GM19193 (cell line): Measurements from ENCODE around the gene UGT1A7.

Experiments used
- POLR2A ChIP-seq: IDR thresholded peaks from 4 replicates; pipeline ENCODE4 v1.6.1; 2011; ENCODE audit not compliant: insufficient read depth, insufficient read length; ENCODE audit errors: extremely low read depth

Gene UGT1A7

GRCh38 chr2:233743464-233744259 lies 62.0 kb downstream of the UGT1A7 start:
- no peak for TF ChIP-seq POLR2A

DNA sequence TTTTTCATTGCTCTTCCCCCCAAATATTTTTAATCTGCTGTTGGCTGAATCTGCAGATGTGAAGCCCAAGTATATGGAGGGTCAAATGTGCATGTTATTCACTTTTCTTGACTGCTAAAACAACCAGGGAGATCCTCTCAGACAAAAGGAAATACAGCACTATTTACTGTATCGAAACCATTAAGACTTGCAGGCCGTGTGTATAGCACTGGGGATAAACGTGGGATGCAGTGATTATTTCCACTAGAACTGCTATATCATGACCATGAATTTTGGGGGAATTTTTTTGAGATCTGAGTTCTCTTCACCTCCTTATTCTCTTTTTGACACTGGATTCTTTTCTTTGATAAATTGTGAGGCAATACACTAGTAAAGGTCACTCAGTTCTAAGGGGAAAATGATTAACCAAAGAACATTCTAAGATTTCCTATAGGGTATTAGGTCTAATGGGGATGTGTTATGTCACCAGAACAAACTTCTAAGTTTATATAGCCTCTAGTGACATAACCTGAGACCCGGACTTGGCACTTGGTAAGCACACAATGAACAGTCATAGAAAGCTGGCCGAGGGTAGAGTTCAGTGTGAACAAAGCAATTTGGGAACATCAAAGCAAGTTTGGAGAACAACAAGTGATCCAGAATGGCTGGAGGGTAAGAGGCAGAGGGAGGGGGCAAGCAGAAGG lies 63.5 kb downstream of the UGT1A7 start:
- TF ChIP-seq POLR2A: no peak

GRCh38 chr2:233746475-233747282 lies 65.0 kb downstream of the UGT1A7 start:
- TF ChIP-seq POLR2A: no peak

GRCh38 chr2:233747283-233747544 lies 65.5 kb downstream of the UGT1A7 start:
- no peak for TF ChIP-seq POLR2A

GRCh38 chr2:233754872-233755611 lies 73.3 kb downstream of the UGT1A7 start:
- TF ChIP-seq POLR2A: no peak

GRCh38 chr2:233756429-233757081 lies 74.9 kb downstream of the UGT1A7 start:
- no peak for TF ChIP-seq POLR2A

GRCh38 chr2:233758141-233758540 lies 76.4 kb downstream of the UGT1A7 start:
- no peak for TF ChIP-seq POLR2A

- TF ChIP-seq POLR2A: no peak
These were observed 77.1 kb downstream of the UGT1A7 start for GRCh38 chr2:233758849-233759248.

- no peak for TF ChIP-seq POLR2A
These were observed 78.3 kb downstream of the UGT1A7 start, which contains the start of gene UGT1A1 for GRCh38 chr2:233760043-233760442. TSS of gene UGT1A1 (plus strand) at chr2:233760270. CDS start at chr2:233760288, 18 bp downstream.

- no peak for TF ChIP-seq POLR2A
These were observed 79.5 kb downstream of the UGT1A7 start for GRCh38 chr2:233761040-233761769.

GRCh38 chr2:233764264-233764663 lies 82.6 kb downstream of the UGT1A7 start:
- no peak for TF ChIP-seq POLR2A

- TF ChIP-seq POLR2A: no peak
These were observed 83.1 kb downstream of the UGT1A7 start for GRCh38 chr2:233764761-233765160.

DNA sequence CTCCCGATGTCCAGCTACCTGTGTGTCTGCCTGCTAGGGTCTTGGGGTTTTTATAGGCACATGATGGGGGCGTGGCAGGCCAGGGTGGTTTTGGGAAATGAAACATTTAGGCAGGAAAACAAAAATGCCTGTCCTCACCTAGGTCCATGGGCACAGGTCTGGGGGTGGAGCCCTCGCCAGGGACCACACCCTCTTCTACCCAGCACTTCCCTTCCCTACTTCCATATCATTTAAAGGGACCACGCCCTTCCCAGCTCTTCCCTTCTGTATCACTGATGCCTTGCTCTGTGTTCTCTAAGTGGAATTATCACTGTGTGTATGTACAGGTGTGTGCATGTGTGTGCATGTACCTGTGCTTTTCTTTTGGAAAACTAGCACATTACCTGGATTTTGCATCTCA lies 84.7 kb downstream of the UGT1A7 start:
- no peak for TF ChIP-seq POLR2A

DNA sequence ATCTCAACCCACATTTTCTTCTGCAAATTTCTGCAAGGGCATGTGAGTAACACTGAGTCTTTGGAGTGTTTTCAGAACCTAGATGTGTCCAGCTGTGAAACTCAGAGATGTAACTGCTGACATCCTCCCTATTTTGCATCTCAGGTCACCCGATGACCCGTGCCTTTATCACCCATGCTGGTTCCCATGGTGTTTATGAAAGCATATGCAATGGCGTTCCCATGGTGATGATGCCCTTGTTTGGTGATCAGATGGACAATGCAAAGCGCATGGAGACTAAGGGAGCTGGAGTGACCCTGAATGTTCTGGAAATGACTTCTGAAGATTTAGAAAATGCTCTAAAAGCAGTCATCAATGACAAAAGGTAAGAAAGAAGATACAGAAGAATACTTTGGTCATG lies 86.4 kb downstream of the UGT1A7 start:
- no peak for TF ChIP-seq POLR2A
